ENCODE measurements around the gene SLC9A5.

The SLC9A5 gene

GRCh38 chr16:67312719-67313118 lies 63.9 kb downstream of the SLC9A5 start:
- DNase-seq: no peak

GRCh38 chr16:67317853-67318252 lies 69.1 kb downstream of the SLC9A5 start:
- DNase-seq: no peak

Measured in right hindlimb (tissue), 1 donor.